K562 (cell line): ENCODE data around the gene ACADVL. TPM values are rescaled to one million over a fixed set of nuclear protein-coding genes. Genes with fewer than 3 reads are reported as not detected.

Experiments used
- CHD2 ChIP-seq: IDR thresholded peaks from 2 replicates; pipeline ENCODE4 v1.6.1; 2011; ENCODE audit warnings: low read depth, low read length
- DLX4 ChIP-seq: fragments of 250-450 bp; sonication (Bioruptor Pico); IDR thresholded peaks from 2 replicates; pipeline ENCODE4 v1.6.1; 2021; ENCODE audit warnings: mild to moderate bottlenecking
- ELK1 ChIP-seq: sonication (generic); formaldehyde crosslinking; IDR thresholded peaks from 2 replicates; pipeline ENCODE4 v1.8.1; 2022; ENCODE audit warnings: missing genetic modification reagents
- ERF ChIP-seq: fragments of 450-650 bp; formaldehyde crosslinking; IDR thresholded peaks from 2 replicates; pipeline ENCODE4 v1.4.0; 2020; ENCODE audit warnings: mild to moderate bottlenecking, mixed read lengths
- HDAC1 ChIP-seq, 2 experiments: fragments of 450-650 bp; IDR thresholded peaks; 2 replicates each; pipeline ENCODE4 v1.6.1; 2016 to 2017; ENCODE audit warnings: inconsistent platforms in 1 of 2, mild to moderate bottlenecking in 1 of 2, moderate library complexity in 1 of 2
- MAZ ChIP-seq, 2 experiments: fragments of 450-650 bp in 1 of 2; sonication (generic) in 1 of 2; formaldehyde crosslinking; IDR thresholded peaks in 1 of 2; conservative IDR thresholded peaks in 1 of 2; 2 replicates each; pipeline versions ENCODE4 v1.4.0 to v1.5.0; 2020; ENCODE audit warnings: mild to moderate bottlenecking in 1 of 2, missing genetic modification reagents in 1 of 2
- MTA1 ChIP-seq: fragments of 450-650 bp; IDR thresholded peaks from 2 replicates; pipeline ENCODE4 v1.6.1; 2017; ENCODE audit warnings: borderline replicate concordance
- POLR2A ChIP-seq: fragments of 450-650 bp; conservative IDR thresholded peaks from 2 replicates; pipeline ENCODE4 v1.6.1; 2016
- RB1 ChIP-seq: fragments of 450-650 bp; IDR thresholded peaks from 2 replicates; pipeline ENCODE4 v1.6.1; 2017; ENCODE audit warnings: low read depth, mild to moderate bottlenecking
- SMAD3 ChIP-seq: fragments of 450-650 bp; formaldehyde crosslinking; conservative IDR thresholded peaks from 2 replicates; pipeline ENCODE4 v1.4.0; 2020; ENCODE audit warnings: mild to moderate bottlenecking
- SUPT5H ChIP-seq: fragments of 450-650 bp; IDR thresholded peaks from 2 replicates; pipeline ENCODE4 v1.6.1; 2016
- ZC3H4 ChIP-seq: sonication (generic); formaldehyde crosslinking; IDR thresholded peaks from 2 replicates; pipeline ENCODE4 v1.9.0; 2021; ENCODE audit warnings: missing genetic modification reagents, borderline replicate concordance
- ZNF146 ChIP-seq: IDR thresholded peaks from one replicate; pipeline ENCODE4 v1.6.1; 2018; ENCODE audit warnings: missing compliant biosample characterization; ENCODE audit not compliant: unreplicated experiment
- ZNF197 ChIP-seq: fragments of 200-800 bp; sonication (Bioruptor generic); IDR thresholded peaks from 2 replicates; pipeline ENCODE4 v1.6.1; 2016; ENCODE audit warnings: low read depth, missing genetic modification characterization, missing compliant biosample characterization
- polyA plus RNA-seq, 8 experiments: library from polyadenylated mRNA; depleted of rRNA in 4 of 8; stranded (reverse) in 5 of 8; unstranded in 3 of 8; fragments of >200 nt; fragmentation: Nextera tagmentation in 2 of 8; fragmentation: Illumina TruSeq in 1 of 8; extraction: Ambion mirVana in 2 of 8; extraction: Trizol in 1 of 8; gene quantifications; 2 replicates each; pipeline versions ENCODE4 v1.2.1 to v1.2.3, GENCODE V29; 2011 to 2014; ENCODE audit warnings: inconsistent platforms in 1 of 8, missing spikeins in 1 of 8
- total RNA-seq, 7 experiments: library from RNA; depleted of rRNA in 6 of 7; stranded (reverse); fragments of >200 nt in 6 of 7; fragmentation: Illumina TruSeq in 2 of 7; extraction: Trizol in 2 of 7; gene quantifications; 2 replicates each; pipeline versions ENCODE4 v1.2.1 to v1.2.3, GENCODE V29; 2011 to 2021; ENCODE audit warnings: low replicate concordance in 1 of 7
- TF ChIP-seq, protein P1 (sequence below): sonication (generic); formaldehyde crosslinking; IDR thresholded peaks from 2 replicates; pipeline ENCODE4 v1.8.1; 2023; ENCODE audit warnings: mild to moderate bottlenecking, missing genetic modification reagents
- TF ChIP-seq, protein P2 (sequence below), 2 experiments: fragments of 450-650 bp in 1 of 2; sonication (generic) in 1 of 2; formaldehyde crosslinking in 1 of 2; IDR thresholded peaks in 1 of 2; conservative IDR thresholded peaks in 1 of 2; 2 replicates each; pipeline versions ENCODE4 v1.6.1 to v1.8.1; 2016 to 2023; ENCODE audit warnings: mild to moderate bottlenecking in 2 of 2, moderate library complexity in 2 of 2, inconsistent platforms in 1 of 2, missing genetic modification reagents in 1 of 2
- TF ChIP-seq, protein P3 (sequence below): IDR thresholded peaks from 2 replicates; pipeline ENCODE4 v1.6.1; 2014; ENCODE audit warnings: antibody characterized with exemption
- TF ChIP-seq, protein P4 (sequence below): fragments of 200-800 bp; sonication (Bioruptor generic); IDR thresholded peaks from 2 replicates; pipeline ENCODE4 v1.6.1; 2017; ENCODE audit warnings: missing genetic modification characterization, missing compliant biosample characterization

The ACADVL gene
- total and polyA plus RNA-seq, 9 of the 15 experiments (the other 6 are each of a cell fraction or from before 2014, with no cell fraction given): 25.5 to 449 (median 214) TPM

GRCh38 chr17:7234083-7234951, 14.6 kb downstream of the ACADVL start, which contains the start of gene DVL2 (continued):
- TF ChIP-seq DLX4 (no peak), HDAC1 (IDR thresholded peaks at IDR 0.05) (peak in 1 of 2 experiments; percentile 89; a peak in 2 of 4 replicates), MTA1 (0 out of 2 replicates have a peak, but pooled peaks have one; percentile 16), ZNF197 (CRISPR knock-in tag) (0 out of 2 replicates have a peak, but pooled peaks have one; percentile 51), SUPT5H (peak; percentile 91), ZC3H4 (CRISPR knock-in tag) (peak; percentile 37; the same call in 1 of the 2 replicates), ELK1 (no peak), ZNF146 (CRISPR knock-in tag) (no peak), RB1 (peak; percentile 85; the same call in 1 of the 2 replicates), ERF (CRISPR knock-in tag) (peak; percentile 96), MAZ (CRISPR knock-in tag; conservative IDR thresholded peaks at IDR 0.05 in 1 of 2, IDR thresholded peaks at IDR 0.05 in 1 of 2) (peak; percentile 86 to 95), POLR2A (peak; percentile 86), SMAD3 (CRISPR knock-in tag) (0 out of 2 replicates have a peak, but pooled peaks have one; percentile 16), CHD2 (peak; percentile 30; the same call in 1 of the 2 replicates)
- TF ChIP-seq, protein P1, sequence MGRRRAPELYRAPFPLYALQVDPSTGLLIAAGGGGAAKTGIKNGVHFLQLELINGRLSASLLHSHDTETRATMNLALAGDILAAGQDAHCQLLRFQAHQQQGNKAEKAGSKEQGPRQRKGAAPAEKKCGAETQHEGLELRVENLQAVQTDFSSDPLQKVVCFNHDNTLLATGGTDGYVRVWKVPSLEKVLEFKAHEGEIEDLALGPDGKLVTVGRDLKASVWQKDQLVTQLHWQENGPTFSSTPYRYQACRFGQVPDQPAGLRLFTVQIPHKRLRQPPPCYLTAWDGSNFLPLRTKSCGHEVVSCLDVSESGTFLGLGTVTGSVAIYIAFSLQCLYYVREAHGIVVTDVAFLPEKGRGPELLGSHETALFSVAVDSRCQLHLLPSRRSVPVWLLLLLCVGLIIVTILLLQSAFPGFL (CRISPR knock-in tag): no peak
- TF ChIP-seq, protein P2, sequence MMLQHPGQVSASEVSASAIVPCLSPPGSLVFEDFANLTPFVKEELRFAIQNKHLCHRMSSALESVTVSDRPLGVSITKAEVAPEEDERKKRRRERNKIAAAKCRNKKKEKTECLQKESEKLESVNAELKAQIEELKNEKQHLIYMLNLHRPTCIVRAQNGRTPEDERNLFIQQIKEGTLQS (IDR thresholded peaks at IDR 0.05): 0 out of 2 replicates have a peak, but pooled peaks have one; percentile 28
- TF ChIP-seq, protein P2 (CRISPR knock-in tag; conservative IDR thresholded peaks at IDR 0.05): no peak
- TF ChIP-seq, protein P3, sequence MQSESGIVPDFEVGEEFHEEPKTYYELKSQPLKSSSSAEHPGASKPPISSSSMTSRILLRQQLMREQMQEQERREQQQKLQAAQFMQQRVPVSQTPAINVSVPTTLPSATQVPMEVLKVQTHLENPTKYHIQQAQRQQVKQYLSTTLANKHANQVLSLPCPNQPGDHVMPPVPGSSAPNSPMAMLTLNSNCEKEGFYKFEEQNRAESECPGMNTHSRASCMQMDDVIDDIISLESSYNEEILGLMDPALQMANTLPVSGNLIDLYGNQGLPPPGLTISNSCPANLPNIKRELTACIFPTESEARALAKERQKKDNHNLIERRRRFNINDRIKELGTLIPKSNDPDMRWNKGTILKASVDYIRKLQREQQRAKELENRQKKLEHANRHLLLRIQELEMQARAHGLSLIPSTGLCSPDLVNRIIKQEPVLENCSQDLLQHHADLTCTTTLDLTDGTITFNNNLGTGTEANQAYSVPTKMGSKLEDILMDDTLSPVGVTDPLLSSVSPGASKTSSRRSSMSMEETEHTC: peak; percentile 96
- TF ChIP-seq, protein P4, sequence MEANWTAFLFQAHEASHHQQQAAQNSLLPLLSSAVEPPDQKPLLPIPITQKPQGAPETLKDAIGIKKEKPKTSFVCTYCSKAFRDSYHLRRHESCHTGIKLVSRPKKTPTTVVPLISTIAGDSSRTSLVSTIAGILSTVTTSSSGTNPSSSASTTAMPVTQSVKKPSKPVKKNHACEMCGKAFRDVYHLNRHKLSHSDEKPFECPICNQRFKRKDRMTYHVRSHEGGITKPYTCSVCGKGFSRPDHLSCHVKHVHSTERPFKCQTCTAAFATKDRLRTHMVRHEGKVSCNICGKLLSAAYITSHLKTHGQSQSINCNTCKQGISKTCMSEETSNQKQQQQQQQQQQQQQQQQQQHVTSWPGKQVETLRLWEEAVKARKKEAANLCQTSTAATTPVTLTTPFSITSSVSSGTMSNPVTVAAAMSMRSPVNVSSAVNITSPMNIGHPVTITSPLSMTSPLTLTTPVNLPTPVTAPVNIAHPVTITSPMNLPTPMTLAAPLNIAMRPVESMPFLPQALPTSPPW (CRISPR knock-in tag): peak; percentile 72
